Midbrain (tissue), 1 donor: Measurements from ENCODE around the gene NBAS.
A peak's percentile ranks its signal among the peaks of the same experiment; 100 is the strongest.
"Not testable (repeated sequence)": the region's sequence is repeated elsewhere in the genome, so short reads cannot be mapped to it uniquely, and the experiment has no call there.

Source experiments
- DNase-seq: peaks from one replicate; lab custom pipeline; 2025; lab: John Stamatoyannopoulos, UW

The NBAS gene

DNA sequence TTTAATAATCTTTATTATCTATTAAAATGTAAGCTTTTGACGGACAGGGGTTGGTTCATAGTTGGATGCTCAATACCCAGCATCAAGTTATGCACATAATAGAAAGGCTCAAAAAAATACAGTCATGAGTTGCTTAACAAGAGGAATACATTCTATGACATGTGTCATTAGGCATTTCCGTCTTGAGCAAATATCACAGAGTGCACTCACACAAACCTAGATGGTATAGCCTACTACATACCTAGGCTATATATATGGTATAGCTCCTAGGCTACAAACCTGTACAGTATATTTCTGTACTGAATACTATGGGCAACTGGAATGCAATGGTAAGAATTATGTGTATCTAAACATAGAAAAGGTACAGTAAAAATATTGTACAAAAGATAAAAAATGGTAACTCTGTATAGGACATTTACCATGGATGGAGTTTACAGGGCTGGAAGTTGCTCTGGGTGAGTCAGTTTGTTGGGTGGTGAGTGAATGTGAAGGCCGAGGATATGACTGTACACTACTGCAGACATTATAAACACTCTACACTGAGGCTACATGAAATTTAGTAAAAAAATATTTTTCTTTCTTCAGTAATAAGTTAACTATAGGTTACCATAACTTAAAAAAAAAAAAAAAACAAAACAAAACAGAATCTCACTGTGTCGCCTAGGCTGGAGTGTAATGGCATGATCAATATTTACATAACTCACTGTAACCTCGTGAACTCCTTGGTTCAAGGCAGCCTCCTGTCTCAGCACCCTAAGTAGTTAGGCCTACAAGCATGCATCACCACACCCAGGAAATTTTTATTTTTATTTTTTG is 201.2 kb downstream of the NBAS start:
- no peak for DNase-seq

DNA sequence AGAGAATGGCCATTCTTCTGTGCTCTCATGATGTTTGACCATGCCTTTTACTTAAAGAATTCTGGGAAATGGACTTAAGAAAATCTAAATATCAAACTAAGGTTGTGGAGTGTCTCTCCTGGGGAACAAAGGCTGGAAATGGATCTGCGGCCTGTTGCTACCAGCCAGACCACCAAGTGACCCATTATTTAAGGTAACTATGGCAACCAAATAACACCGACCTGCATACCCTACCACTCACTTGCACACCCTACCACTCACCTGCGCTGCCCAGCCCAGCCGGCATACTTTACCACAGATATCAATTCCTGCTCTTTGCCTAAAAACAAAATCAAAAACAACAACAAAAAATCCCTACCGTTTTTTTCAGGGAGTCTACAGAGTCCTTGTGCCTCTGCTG is 203.2 kb downstream of the NBAS start:
- DNase-seq = no peak

- no peak for DNase-seq
Observed at GRCh38 chr2:15357186-15357585, 203.9 kb downstream of the NBAS start.

DNA sequence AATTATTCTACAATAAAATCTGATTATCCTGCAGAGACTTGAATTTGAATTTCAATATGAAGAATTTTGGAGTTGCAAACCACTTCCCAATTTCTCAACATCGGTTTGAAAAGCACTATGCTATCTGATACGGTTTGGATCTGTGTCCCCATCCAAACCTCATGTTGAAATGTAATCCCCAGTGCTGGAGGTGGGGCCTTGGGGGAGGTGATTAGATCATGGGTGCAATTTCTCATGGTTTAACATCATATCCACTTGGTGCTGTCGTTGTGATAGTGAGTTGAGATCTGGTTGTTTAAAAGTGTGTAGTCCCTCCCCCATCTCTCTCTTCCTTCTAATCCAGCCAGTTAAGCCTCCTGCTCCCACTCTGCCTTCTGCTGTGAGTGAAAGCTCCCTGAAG is 205.7 kb downstream of the NBAS start:
- DNase-seq = no peak

DNA sequence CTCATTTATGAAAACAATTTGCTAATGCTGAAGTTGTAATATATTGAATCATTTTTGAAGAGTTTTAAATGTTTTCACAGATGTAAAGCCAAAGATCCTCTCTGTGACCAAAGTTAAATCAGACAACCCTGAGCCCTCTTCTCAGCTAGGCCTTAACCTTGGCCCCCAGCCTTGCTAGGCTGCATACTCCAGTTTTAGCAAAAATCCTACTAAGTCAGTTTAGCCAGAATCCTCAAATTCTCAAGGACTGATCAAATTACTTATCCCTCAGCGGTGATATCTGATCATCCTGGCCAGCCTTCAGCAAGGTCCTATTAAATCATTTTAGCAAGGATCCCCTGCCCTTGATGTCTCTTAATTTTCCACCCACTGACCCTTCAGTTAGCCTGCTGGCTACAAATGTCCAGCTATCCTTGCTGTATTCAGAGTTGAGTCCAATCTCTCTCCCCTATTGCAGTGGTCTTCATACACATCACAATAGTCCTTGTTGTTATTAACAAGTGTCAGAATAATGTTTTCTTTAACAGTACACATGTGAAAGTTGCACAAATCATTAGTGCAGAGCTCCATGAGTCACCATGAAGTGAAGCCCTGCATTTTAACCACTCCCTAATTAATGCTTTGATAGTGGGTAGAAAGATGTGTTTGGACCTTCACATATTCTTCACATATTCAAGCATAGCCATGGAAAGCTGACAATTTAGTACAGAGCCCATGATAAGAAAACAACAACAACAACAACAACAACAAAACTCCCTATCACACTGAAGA is 206.4 kb downstream of the NBAS start:
- DNase-seq = no peak

- DNase-seq = no peak
Observed at GRCh38 chr2:15352363-15352762, 208.8 kb downstream of the NBAS start.

DNA sequence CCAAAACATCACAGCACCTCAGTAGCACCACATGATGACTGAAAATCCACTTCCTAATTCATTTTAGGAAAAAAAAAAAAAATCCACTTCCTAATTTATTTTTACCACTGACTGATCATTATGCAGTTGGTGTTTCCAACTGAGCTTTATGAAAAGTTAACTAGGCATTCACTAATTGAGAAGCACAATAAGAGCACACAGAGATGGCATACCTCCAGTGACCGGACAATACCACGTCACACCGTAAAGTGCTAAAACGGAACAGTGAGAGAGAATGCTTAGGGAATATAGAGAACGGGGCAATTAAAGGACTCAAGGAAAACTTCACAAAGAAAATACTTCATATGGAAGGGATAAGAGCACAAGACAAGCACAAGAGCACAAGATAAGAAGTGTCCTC is 212.5 kb downstream of the NBAS start:
- peak; percentile 14 for DNase-seq

GRCh38 chr2:15348045-15348444 is 213.1 kb downstream of the NBAS start:
- no peak for DNase-seq

DNA sequence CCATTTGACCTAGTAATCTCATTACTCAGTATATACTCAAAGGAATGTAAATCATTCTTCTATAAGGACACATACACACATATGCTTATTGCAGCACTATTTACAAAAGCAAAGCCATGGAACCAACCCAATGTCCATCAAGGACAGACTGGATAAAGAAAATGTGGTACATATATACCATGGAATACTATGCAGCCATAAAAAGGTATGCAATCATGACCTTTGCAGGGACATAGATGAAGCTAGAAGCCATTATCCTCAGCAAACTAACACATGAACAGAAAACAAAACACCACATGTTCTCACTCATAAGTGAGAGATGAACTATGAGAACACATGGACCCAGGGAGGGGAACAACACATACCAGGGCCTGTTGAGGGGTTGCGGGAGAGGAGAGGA is 214.5 kb downstream of the NBAS start:
- no peak for DNase-seq

- no peak for DNase-seq
Observed at GRCh38 chr2:15337996-15338666, 223.0 kb downstream of the NBAS start.

DNA sequence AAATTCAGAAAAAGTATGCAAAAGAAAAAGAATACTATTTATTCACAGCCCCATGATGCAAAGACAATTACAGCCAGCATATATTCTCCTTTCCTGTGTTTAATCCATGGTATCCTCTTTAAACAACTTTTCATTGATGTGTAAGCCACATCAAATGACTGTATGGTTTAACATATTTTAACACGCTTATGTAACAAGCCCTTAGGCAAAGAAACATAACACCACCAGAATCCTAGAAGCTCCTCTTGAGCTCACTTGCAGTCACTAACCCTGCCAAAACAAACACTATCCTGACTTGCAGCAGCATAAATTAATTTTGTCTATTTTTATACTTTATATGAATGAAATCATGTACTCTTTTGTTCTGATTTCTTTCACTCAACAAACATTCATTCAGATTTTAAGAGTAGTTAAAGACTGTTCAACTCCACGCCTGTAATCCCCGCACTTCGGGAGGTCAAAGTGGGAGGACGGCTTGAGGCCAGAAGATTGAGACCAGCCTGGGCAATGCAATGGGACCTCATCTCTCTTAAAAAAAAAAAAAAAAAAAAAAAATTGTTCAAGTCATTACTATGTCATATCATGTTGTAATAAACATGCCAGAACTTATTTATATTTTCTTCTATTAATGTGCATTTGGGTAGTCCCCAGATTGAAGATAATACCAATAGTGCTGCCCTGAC is 226.3 kb downstream of the NBAS start:
- DNase-seq = no peak

- DNase-seq = no peak
Observed at GRCh38 chr2:15331787-15332186, 229.3 kb downstream of the NBAS start.

DNA sequence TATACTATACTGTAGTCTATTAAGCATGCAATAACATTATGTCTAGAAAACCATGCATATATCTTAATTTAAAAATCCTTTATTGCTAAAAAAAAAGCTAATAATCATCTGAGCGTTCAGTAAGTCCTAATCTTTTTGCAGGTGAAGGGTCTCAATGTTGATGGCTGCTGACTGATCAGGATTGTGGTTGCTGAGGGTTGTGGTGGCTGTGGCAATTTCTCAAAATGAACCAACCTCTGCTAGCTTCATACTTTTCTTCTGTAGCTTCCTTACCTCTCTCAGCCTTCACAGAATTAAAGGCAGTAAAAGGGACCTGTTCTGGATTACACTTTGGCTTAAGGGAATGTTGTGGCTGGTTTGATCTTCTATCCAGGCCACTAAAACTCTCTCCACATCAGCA is 235.8 kb downstream of the NBAS start:
- DNase-seq = no peak

DNA sequence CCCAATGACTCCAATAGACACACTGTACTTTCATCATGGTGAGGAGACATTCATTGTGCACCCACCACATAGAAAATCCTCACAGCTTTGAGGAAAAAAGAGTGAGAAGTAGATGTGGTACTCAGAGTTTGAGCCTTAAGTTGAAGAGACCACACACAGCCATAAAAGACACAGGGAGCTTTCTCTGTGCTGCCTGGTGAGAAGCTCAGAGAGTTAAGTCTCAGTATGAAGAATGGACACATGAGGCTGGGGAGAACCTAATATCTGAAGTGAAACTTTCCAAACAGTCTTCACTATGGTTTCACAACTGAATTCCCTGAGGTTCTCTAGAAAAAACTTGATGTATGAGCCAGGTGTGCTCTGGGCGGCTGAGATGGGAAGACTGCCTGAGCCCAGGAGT is 237.9 kb downstream of the NBAS start:
- no peak for DNase-seq

GRCh38 chr2:15321481-15321880 is 239.7 kb downstream of the NBAS start:
- not testable (repeated sequence) for DNase-seq

GRCh38 chr2:15316370-15316814 is 244.7 kb downstream of the NBAS start:
- DNase-seq = no peak

DNA sequence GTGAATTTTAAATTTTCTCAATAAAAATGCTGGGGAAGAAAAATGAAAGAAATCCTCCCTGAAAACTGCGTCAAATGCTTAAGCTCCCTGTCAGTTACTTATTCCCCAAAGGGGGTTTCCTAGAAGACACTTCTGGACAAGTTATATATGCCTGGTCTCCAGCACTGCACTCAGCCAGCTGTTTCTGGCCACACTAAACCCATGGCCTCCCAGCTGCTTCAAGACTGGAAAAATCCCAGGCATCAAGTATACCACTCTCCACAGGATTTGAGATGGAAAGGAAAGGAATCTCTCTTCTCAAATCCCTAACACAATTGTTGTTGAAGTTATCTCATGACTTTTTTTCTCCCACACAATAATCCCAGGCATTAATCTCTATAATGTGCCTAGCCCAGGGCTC is 245.7 kb downstream of the NBAS start:
- DNase-seq = no peak

GRCh38 chr2:15313657-15314056 is 247.5 kb downstream of the NBAS start:
- DNase-seq = no peak

DNA sequence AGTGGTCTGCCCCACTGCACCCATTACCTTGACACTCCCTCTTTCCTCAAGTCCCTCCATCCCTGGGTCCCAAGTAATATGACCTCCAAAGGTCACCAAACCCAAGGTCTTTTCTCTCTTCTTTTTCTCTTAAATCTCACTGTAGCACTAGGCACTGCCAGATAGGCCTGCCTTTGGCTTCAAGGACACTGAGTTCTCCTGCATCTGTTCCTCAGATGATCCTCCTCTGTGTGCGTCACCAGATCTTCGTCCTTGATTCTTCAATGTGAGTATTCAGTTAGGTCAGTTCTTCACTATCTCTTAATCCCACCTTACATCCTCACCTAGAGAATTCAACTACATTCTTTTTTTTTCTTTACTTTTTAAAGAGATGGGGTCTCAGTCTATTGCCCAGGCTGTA is 249.2 kb downstream of the NBAS start:
- DNase-seq = no peak

DNA sequence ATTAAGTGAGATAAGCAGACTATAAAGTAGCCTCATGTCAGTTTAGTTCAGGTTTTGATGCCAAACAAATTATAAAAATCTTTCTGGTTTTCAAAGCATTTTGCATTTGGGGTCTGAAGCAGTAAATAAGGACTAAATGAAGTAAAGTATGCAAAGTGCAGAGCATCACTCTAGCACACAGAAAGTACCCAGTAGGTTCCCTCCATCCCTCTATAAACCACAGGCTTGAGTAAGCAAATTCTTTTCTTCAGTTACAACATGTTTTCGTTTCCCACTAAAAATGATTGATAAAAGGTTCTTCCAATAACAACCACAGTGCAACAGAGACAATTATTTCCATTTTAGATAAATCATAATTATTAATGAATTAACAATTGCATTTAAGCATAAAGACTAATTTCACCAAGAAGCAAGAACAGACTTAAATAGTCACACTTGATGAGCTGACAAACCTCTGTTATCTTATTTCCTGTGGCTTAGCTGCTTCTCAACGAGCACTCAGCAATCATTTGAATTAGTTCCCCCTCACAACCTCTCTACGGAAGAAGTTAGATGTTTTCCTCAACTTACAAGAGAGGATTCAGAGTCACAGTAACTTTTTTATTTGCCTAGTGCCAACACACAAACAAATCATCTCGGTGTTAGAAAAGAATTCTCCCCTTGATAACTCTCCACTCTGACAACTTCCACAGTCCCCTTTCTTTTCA is 249.8 kb downstream of the NBAS start:
- DNase-seq = no peak

- no peak for DNase-seq
Observed at GRCh38 chr2:15307526-15307925, 253.6 kb downstream of the NBAS start.

DNA sequence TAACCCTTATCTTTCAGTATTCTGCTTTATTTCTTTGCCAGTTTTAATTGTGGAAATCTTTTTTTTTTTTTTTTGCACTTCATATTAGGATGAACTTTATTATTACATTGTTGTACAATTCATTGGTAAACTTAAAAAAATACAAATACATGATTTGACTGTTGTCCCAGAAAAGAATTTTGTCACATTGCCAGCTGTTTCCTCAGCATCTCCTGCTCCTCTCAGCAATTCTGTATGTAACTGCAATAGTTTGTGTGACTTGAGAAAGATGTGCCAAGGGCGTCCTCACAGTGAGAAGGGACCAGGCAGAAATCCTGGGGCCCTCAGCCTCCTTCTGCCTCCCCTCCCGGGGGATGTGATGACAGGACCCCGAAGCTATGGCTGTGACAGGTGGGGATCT is 254.4 kb downstream of the NBAS start:
- no peak for DNase-seq
